Measurements from ENCODE around the gene TBC1D3K.
"Not testable (repeated sequence)": the region's sequence is repeated elsewhere in the genome, so short reads cannot be mapped to it uniquely, and the experiment has no call there.

The TBC1D3K gene

DNA sequence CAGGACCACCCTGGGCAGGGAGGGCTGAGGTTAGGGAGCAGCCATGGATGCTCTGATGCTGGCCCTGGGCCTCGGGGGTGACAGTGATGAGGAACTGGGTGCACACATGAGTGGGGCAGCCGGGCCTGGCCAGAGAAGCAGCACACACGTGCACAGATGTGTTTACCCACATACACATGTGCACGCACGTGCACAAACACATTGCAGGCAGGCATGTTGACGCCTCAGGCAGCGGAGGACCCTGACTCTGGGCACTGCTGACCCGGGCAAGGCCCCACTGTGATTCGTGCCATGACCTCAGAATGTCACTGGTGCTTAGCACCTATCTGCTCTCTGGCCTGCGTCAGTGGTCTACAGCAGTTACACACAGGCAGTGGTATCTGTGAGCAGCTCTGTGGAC lies at the start of gene TBC1D3K:
Gene TBC1D3K, plus strand, starts transcription at position 301 of the 400 bp plus-strand sequence. CDS start 1,585 bp downstream, outside the sequence.
- not testable (repeated sequence) for H3K4me3 ChIP-seq; DNase-seq (ENCODE audit: low spot score); H3K27ac ChIP-seq

DNA sequence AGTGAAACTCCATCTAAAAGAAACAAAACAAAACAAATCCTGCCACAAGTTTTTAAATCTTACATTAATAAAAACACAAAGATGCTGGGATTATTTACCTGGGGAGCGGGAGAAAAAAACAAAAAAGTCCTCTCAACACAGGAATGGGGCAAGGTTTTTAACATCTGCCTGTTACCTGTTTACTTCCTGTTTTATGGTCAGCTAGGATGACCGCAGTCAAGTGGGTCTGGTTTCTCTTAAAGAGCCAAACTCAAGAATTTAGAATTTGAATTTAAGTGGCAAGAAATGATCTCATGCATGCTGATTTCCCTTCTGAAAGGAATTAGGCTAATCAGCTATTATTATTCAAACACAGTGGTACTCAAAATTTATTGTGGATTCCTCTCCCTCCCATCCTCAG lies 39.7 kb upstream of the TBC1D3K start:
- TF ChIP-seq, protein P1, sequence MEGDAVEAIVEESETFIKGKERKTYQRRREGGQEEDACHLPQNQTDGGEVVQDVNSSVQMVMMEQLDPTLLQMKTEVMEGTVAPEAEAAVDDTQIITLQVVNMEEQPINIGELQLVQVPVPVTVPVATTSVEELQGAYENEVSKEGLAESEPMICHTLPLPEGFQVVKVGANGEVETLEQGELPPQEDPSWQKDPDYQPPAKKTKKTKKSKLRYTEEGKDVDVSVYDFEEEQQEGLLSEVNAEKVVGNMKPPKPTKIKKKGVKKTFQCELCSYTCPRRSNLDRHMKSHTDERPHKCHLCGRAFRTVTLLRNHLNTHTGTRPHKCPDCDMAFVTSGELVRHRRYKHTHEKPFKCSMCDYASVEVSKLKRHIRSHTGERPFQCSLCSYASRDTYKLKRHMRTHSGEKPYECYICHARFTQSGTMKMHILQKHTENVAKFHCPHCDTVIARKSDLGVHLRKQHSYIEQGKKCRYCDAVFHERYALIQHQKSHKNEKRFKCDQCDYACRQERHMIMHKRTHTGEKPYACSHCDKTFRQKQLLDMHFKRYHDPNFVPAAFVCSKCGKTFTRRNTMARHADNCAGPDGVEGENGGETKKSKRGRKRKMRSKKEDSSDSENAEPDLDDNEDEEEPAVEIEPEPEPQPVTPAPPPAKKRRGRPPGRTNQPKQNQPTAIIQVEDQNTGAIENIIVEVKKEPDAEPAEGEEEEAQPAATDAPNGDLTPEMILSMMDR (IDR thresholded peaks at IDR 0.05): no peak
- DNase-seq (ENCODE audit: low spot score): no peak
- Histone ChIP-seq H3K27ac (no peak overlapping the region), H3K4me3 (no peak overlapping the region)

DNA sequence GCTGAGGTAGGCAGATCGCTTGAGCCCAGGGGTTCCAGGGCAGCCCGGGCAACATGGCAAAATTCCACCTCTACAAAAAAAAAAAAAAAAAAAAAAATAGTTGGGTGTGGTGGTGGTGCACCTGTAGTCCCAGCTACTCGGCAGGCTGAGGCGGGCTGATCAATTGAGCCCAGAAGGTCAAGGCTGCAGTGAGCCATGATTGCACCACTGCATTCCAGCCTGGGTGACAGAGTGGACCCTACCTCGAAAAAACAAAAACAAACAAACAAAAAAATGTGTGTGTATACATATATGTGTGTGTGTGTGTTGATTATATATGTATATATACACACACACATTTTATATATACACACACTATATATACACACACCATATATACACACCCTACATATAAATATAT lies 39.1 kb upstream of the TBC1D3K start:
- no peak overlapping the region for H3K27ac ChIP-seq
- H3K4me3 ChIP-seq: no peak overlapping the region
- TF ChIP-seq, protein P1 (IDR thresholded peaks at IDR 0.05): no peak
- no peak for DNase-seq (ENCODE audit: low spot score)

DNA sequence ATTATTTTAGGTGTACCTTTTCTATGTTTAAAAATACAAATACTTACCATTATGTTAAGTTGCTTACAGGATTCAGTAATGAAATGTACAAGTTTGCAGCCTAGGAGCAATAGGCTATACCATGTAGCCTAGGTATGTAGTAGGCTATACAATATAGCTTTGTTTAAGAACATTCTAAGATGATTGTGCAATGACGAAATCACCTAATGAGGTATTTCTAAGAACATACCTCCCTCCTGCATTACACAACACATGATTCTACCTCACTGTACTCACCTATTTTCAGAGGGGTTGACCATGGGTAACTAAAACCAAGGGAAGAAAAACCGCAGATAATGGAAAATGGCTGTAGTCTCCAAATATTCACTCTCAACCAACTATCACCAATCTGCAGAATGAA lies 35.3 kb upstream of the TBC1D3K start:
- TF ChIP-seq, protein P1 (IDR thresholded peaks at IDR 0.05): no peak
- no peak for DNase-seq (ENCODE audit: low spot score)
- Histone ChIP-seq H3K4me3 (no peak overlapping the region), H3K27ac (no peak overlapping the region)

DNA sequence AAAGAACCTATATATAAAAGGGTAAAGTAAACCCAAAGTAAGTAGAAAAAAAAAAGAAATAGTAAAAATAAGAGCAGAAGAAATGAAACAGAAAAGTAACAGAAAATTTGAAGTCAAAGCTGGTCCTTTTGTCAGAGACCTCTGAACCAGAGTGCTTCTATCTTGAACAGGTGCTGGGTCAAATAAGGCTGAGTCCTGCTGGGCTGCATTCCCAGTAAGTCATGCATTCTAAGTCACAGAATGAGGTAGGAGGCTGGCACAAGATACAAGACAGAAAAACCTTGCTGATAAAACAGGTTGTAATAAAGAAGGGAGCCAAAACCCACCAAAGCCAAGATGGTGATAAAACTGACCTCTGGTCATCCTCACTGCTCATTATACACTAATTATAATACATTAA lies 27.3 kb upstream of the TBC1D3K start:
- H3K27ac ChIP-seq; H3K4me3 ChIP-seq; DNase-seq (ENCODE audit: low spot score): not testable (repeated sequence)
